Body of pancreas (tissue), 4 donors: ENCODE measurements around the gene DEPDC5. TPM values are rescaled to one million over a fixed set of nuclear protein-coding genes. Genes with fewer than 3 reads are reported as not detected.

Experiments used
- ATAC-seq: fragments of 150-250 bp; one replicate; pipeline ENCODE4 v1.9.1; 2016
- DNase-seq, 4 donors: peaks; one replicate each; pipeline ENCODE4 v3.0.0-alpha.2; 2019
- H3K27ac ChIP-seq, 4 donors: fragments of 200-600 bp; sonication (generic); 1 replicate in 3 of 4; 2 replicates in 1 of 4; pipeline versions ENCODE4 v1.5.1 to v1.6.1; 2016 to 2019; ENCODE audit warnings: mild to moderate bottlenecking in 1 of 4, mixed read lengths in 1 of 4, moderate library complexity in 1 of 4
- H3K27me3 ChIP-seq, 2 donors: fragments of 200-600 bp; sonication (generic); one replicate each; pipeline ENCODE4 v1.6.0; 2016; ENCODE audit warnings: mild to moderate bottlenecking in 1 of 2
- H3K36me3 ChIP-seq, 2 donors: fragments of 200-600 bp; sonication (generic); replicated peaks in 1 of 2; 2 replicates each; pipeline ENCODE4 v1.5.1; 2016; ENCODE audit warnings: low read depth in 2 of 2; ENCODE audit not compliant: insufficient read depth in 1 of 2
- H3K4me1 ChIP-seq: fragments of 200-600 bp; sonication (generic); one replicate; pipeline ENCODE4 v1.6.0; 2016
- H3K4me3 ChIP-seq, 2 donors: fragments of 200-600 bp; sonication (generic); 1 replicate in 1 of 2; 2 replicates in 1 of 2; pipeline ENCODE4 v1.5.1; 2016 to 2019
- H3K9me3 ChIP-seq, 3 donors: fragments of 200-600 bp; sonication (generic); 1 replicate in 2 of 3; 2 replicates in 1 of 3; pipeline ENCODE4 v1.5.1; 2016
- CTCF ChIP-seq, 7 experiments: fragments of 450-650 bp in 4 of 7; fragments of 200-600 bp in 3 of 7; sonication (generic) in 3 of 7; IDR thresholded peaks; one replicate each; pipeline ENCODE4 v1.5.1; 2016 to 2019; ENCODE audit warnings: antibody characterized with exemption in 7 of 7
- POLR2A ChIP-seq, 3 donors: fragments of 450-650 bp; IDR thresholded peaks; one replicate each; pipeline ENCODE4 v1.6.1; 2016; ENCODE audit warnings: antibody characterized with exemption in 3 of 3, mild to moderate bottlenecking in 2 of 3
- WGBS, 2 donors: methylation state at CpG; one replicate each; pipeline ENCODE4 v1.1.5; 2017; 5-methylcytosine and 5-hydroxymethylcytosine counted together
- intact Hi-C: fragments of 100-400 bp; cut with DNase I; formaldehyde crosslinking; loops from one replicate; pipeline ENCODE4 v1.15.1; 2023
- total RNA-seq, 2 donors: library from RNA; depleted of rRNA; stranded (reverse); fragments of >200 nt; gene quantifications; one replicate each; pipeline ENCODE4 v1.1.0, GENCODE V29; 2016

Gene DEPDC5
- total RNA-seq, 2 donors from 2014 or later: 21.4 to 40.0 TPM

- H3K36me3 ChIP-seq: no peaks in the 10 kb centered on the region
- no peaks in the 10 kb centered on the region for H3K9me3 ChIP-seq
- ATAC-seq (no peak), DNase-seq (no peak)
- H3K27me3 ChIP-seq: no peaks in the 10 kb centered on the region
- WGBS, 2 donors: 54 to 56% methylated on average over 4 of the region's 4 CpGs
- TF ChIP-seq CTCF (IDR thresholded peaks at IDR 0.05): no peak
- no peak overlapping the region for H3K4me3 ChIP-seq
- intact Hi-C loops: no loop called here
- no peak overlapping the region for H3K27ac ChIP-seq
- peaks cover 32% of the 10 kb centered on the region for H3K4me1 ChIP-seq
Measured at GRCh38 chr22:31747441-31747840, 6.4 kb upstream of the DEPDC5 start.

- intact Hi-C loops: no loop called here
- no peak for TF ChIP-seq CTCF (IDR thresholded peaks at IDR 0.05)
- TF ChIP-seq POLR2A (IDR thresholded peaks at IDR 0.05): no peak
- Histone ChIP-seq H3K27me3 (no peaks in the 10 kb centered on the region), H3K27ac (no peak overlapping the region), H3K4me3 (no peak overlapping the region), H3K9me3 (no peaks in the 10 kb centered on the region), H3K36me3 (no peaks in the 10 kb centered on the region), H3K4me1 (peaks cover 43% of the 10 kb centered on the region)
- WGBS, 2 donors: 35 to 37% methylated on average over 2 of the region's 2 CpGs
- no peak for DNase-seq
- no peak for ATAC-seq
Measured at GRCh38 chr22:31748490-31748889, 5.3 kb upstream of the DEPDC5 start.

GRCh38 chr22:31749636-31750364 lies 4.0 kb upstream of the DEPDC5 start, which contains the start of gene PRR14L:
TSS of gene PRR14L (minus strand) at chr22:31750132. CDS start at chr22:31738860, 11,272 bp downstream.
- TF ChIP-seq CTCF (IDR thresholded peaks at IDR 0.05) (peak in 1 of 7 experiments; percentile 15), POLR2A (IDR thresholded peaks at IDR 0.05) (peak; percentile 82 to 93 (median 93))
- peak; percentile 88 for ATAC-seq
- peak within 1 kb of the TSS; percentile 62 to 83 for H3K4me3 ChIP-seq
- no peaks in the 10 kb centered on the region for H3K9me3 ChIP-seq
- intact Hi-C loops: no loop called here
- no peaks in the 10 kb centered on the region for H3K36me3 ChIP-seq
- H3K27me3 ChIP-seq: no peaks in the 10 kb centered on the region
- 0 to 1% methylated on average over 15 to 56 of the region's 62 CpGs for WGBS, 2 donors
- DNase-seq: peak; percentile 97 to 99 (median 98)
- peaks cover 49% of the 10 kb centered on the region for H3K4me1 ChIP-seq
- H3K27ac ChIP-seq: peak within 1 kb of the TSS; percentile 37 to 90 (median 64)

GRCh38 chr22:31750365-31751284 lies 3.2 kb upstream of the DEPDC5 start:
- Histone ChIP-seq H3K4me3 (no peak overlapping the region), H3K36me3 (no peaks in the 10 kb centered on the region), H3K27me3 (no peaks in the 10 kb centered on the region), H3K27ac (peak overlapping the region; percentile 19 to 90 (median 64)), H3K4me1 (peaks cover 57% of the 10 kb centered on the region), H3K9me3 (no peaks in the 10 kb centered on the region)
- ATAC-seq (no peak), DNase-seq (no peak)
- TF ChIP-seq POLR2A (IDR thresholded peaks at IDR 0.05): no peak
- TF ChIP-seq CTCF (IDR thresholded peaks at IDR 0.05): no peak
- 62% methylated on average over 16 of the region's 16 CpGs for WGBS, 2 donors
- intact Hi-C loops: no loop called here
